ENCODE results near the gene ARRB1.
"Not testable (repeated sequence)": the region's sequence is repeated elsewhere in the genome, so short reads cannot be mapped to it uniquely, and the experiment has no call there.

ARRB1 gene

DNA sequence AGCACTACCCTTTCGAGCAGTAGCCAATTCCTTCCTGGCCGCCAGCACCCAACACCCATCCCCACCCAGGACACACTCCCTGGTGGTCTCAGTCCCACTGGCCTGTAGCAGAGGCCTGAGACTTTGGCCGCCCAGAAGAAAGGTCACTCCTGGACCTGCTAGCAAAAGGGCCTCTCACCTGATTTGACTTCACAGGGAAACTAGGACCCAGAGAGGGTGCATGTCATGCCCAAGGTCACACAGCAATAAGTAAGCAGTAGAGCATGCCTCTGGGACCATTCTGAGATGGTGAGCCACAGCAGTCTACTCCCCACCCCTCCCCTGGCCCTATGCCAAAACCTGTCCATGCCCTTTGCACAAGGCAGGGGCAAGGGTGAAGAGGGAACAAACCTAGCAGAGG, 7.3 kb downstream of the ARRB1 start:
- DNase-seq (ENCODE audit: low read depth): no peak

DNA sequence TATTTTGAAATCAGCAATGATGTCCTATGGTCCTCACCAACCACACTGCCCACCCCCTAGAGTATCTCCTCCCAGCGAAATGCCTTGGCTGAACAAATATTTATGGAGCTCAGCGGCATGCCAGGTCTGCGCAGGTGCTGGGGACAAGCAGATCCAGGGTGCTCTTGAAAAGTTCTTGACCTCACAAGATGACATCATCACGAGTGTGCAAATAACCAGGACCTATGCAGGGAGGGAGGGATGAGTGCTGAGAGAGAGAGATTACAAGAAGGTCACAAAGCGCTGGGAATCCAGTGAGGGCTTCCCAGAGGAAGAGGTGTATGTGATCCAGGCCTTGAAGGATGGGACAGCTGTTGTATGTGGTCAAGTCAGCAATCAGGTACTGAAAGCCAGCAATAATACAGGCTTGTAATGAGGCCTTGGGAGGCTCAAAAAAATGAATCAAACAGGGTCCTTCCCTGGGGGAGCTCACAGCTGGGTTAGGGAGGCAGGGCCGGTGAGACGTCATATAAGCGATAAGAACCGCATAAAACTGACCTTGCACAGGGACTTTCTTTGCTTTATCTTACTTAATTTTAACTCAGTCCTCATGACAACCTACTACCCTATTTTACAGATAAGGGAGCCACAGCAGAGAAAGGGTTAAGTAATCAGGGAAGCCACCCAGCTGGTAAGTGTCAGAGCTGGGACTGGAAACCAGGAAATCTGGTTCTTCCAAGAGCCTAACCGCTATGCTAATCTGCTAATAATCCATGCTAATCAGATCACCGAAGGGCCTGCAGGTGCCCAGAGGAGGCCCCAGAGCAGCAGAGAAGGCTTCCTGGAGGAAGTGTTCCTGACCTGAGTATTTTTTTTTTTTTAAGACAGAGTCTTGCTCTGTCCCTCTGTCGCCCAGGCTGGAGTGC, 8.2 kb downstream of the ARRB1 start:
- no peak for DNase-seq (ENCODE audit: low read depth)

DNA sequence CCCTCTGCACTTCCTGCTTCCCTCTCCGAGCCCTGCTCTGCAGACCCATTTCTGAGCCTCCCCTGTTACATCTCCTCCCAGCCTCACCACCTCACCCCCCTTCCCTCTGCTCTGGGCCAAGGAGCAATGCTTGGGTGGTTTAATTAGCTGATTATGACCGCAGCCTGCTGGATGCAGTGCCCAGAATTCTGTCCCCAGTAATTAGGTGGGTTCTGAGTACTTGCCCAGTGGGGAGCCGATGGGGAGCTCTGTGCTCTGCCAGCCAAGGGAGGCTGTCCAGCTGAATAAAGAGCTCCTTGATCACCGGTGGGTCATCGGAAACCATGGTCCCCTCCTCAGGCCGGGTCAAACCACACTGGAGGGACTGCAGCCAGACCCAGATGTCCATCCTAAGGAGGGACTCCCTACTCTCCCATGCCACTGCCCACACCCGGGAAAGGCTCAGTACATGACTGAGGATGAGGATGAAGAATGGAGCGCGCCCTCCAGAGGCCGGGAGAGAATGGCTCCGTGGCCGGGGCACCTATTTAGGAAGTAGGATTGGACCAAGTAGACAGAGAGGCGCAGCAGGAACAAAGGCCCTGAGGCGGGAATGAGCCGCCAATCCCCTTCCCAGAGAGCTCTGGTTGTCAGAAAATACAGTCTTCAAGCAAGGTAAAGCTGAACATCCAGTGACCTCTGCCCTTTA, 9.1 kb downstream of the ARRB1 start:
- no peak for DNase-seq (ENCODE audit: low read depth)

DNA sequence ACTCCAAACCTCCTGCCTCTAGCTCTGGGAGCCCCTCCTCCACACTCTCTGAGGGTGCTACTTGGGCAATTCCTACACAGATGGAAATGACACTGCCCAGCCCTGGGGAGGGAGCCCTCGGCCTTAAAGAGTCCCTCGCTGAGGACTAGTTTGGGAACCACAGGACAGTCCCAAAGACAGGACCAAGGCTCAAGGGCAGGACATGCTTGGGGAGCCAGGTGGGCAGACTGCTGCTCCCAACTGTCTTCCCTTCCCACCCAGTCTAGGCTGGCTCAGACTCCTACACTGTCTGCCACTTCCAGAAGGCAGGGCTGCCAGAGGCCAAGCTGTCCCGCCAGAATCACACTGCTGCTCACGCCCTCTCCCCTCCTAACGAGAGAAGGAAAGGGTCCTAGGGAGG, 9.8 kb downstream of the ARRB1 start:
- no peak for DNase-seq (ENCODE audit: low read depth)

DNA sequence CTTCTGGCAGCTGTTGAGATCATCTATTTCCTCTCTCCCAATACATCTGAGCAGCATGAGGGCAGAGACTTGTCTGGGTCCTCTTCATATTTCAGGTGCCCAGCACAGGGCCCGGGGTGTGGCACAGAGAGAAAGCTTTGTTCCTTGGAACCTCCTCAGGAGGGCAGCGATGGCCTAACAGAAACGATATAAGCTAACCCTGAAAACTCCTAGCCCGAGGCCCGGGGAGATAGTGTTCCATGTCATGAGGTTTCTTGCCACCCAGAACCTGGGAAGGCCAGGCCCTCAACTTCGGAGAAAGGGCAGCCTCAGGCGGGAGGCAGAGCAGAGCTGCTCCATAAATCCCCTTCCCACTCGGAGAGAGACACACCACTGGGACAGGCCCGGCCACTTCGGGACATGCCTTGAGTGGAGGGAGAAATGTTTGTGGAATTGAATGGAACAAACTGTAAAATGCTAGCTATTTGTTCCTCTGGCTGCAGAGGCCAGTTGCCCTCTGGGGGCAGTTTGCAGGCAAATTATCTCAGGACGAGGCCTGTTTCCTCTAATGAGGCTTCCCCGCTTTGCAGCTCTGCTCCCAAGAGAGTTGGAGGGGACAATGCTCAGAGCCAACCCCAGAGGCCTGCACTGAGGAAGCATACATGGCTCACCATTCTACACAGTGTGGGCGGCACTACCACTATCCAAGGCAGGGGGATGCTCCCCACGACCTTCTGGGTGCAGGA, 11.6 kb downstream of the ARRB1 start:
- DNase-seq (ENCODE audit: low read depth): no peak

DNA sequence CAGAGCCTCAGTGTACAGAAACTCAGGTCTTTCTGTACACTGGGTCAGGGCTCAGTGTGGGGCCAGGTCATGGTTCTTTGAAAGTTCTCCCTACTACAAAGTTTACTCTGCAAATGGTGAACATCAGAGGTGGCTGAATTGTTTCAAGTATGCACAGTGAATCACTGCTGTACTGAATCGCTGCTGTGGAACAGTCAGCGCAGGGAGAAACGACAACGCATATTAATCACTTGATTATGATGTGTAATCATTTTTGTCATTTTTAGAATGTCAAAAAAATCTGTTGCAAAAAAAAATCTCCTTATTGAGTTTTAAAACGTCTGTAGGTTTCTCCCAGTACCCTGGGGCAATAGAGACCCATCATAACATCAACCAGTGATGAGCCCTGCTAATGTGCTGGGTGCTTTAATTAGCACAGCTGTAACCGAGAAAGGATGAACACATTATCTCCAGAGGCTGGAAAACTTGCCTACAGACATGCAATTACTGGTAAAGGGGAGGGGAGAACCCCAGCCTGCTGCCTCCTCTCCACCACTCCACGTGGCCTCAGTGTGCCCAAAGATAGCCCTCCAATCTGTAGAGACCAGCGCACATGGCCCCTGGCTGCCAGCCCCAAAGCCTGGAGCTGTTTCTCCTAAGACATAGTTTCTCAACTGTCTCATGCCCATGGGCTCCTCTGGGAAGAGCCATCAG, 12.8 kb downstream of the ARRB1 start:
- no peak for DNase-seq (ENCODE audit: low read depth)

DNA sequence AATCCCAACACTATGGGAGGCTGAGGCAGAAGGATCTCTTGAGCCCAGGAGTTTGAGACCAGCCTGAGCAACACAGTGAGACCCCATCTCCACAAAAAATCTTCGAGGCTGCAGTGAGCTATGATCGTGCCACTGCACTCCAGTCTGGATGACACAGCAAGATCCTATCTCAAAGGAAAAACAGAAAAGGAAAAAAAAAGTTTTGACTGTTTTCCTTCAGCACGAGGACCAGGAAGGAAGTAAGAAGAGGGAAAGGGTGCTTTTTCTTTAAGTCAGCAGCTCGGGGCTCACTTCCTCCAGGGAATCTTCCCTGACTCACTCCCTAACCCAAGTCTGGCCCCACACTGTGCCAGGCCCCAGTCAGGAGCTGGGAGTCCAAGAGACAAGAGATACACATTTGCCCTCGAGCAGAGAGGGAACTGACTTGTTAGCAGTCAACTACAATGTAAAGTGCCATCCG, 14.2 kb downstream of the ARRB1 start:
- no peak for DNase-seq (ENCODE audit: low read depth)

DNA sequence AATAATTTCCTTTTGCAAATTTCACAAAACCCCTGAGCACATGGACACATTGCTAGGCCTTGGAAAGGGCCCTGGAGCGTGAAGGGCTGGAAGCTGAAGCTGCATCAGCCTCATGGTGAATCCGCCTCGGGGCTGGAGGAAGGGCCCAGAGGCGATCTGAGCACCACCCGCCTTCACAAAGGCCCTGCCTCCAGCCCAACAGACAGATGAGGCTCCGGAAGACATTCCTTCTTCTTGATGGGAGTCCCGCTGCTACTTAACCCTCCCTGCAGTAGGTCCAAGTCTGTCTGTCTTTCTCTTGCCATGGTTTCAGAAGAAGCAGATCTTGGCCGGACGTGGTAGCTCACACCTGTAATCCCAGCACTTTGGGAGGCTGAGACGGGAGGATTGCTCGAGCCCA, 16.5 kb downstream of the ARRB1 start:
- no peak for DNase-seq (ENCODE audit: low read depth)

DNA sequence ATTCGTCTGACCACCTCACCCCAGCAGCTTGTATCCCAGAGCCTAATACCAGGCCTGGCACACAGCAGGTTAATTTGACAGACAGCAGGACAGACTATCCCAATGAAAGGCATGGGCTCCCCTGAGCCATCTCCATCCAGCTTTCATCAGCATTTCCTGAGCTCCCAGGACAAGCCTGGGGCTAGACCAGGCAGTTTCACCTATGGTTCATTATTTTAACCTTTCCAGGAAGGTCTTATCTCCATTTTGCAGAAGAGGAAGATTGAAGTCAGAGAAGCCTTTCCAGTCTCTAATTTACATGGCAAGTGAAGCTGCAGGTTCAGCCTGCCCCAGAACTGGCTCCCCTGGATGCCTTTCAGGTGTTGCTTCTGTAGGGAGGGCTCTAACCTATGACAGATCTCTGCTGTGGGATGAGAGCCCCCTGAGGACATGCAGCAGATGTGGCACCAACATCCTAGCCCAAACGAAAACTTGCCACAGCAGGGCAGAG, 17.0 kb downstream of the ARRB1 start:
- DNase-seq (ENCODE audit: low read depth): no peak

DNA sequence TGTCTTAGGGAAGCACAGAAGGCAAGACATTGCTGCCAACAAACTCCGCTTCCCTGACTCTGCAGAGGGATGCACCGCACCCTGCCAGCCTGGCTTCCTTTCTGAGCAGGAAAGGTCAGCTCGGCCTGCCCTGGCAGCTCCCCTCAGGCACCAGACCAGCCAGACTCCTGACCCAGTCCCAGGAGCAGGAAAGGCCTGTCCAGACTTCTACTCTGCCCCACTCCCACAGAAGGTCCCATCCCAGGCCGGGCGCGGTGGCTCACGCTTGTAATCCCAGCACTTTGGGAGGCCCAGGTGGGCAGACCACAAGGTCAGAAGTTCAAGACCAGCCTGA, 17.7 kb downstream of the ARRB1 start:
- no peak for DNase-seq (ENCODE audit: low read depth)

DNA sequence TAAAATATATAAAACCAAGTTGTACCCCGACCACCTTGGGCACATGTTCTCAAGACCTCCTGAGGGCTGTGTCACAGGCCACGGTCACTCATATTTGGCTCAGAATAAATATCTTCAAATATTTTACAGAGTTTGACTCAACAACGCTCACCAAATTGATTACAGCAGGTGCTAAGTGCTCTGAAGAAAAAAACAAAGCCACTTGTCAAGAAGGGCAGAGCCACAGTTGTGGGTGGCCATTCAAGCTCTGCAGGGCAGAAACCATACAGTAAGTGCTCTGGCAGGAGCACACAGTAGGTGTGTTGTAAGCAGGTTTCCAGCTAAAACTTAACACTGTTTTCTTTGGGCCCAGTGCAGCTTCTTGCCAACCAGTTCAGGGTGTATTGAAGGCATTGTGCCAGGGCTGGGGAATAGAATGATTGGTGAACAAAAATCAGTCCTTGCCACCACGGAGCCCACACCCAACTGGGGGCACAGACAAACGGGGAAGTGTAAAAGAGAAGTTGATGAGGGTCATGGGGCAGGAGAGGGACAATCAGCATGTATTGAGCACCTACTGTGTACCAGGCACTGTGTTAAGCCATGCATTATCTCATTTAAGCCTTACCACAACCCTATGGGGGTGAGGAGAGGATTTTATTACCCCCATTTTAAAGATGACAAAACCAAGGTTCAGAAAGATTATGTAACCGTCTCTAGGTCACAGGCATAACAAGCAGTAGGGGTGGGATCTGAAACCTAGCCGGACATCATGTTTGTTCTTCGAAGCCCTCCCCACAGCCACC, 18.2 kb downstream of the ARRB1 start:
- DNase-seq (ENCODE audit: low read depth): no peak

DNA sequence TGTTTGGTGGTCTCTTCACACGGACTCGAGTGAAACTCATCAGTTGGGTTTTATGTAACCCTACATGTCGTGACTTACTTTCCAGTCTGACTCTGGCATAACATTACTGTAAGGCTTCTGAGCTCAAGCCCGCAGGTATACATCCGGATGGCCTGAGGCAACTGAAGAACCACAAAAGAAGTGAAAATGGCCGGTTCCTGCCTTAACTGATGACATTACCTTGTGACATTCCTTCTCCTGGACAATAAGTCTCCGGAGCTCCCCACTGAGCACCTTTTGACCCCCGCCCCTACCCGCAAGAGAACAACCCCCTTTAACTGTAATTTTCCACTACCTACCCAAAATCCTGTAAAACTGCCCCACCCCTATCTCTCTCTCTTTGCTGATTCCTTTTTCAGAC, 19.7 kb downstream of the ARRB1 start:
- not testable (repeated sequence) for DNase-seq (ENCODE audit: low read depth)

DNA sequence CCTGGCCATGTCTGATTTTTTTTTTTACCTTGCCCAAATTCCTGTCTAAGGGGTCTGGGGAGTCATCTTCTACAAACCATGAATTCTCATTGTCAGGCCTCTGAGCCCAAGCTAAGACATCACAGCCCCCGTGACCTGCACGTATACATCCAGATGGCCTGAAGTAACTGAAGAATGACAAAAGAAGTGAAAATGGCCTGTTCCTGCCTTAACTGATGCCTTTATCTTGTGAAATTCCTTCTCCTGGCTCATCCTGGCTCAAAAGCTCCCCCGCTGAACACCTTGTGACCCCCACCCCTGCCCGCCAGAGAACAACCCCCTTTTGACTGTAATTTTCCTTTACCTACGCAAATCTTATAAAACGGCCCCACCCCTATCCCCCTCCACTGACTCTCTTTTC, 20.2 kb downstream of the ARRB1 start:
- DNase-seq (ENCODE audit: low read depth): not testable (repeated sequence)

DNA sequence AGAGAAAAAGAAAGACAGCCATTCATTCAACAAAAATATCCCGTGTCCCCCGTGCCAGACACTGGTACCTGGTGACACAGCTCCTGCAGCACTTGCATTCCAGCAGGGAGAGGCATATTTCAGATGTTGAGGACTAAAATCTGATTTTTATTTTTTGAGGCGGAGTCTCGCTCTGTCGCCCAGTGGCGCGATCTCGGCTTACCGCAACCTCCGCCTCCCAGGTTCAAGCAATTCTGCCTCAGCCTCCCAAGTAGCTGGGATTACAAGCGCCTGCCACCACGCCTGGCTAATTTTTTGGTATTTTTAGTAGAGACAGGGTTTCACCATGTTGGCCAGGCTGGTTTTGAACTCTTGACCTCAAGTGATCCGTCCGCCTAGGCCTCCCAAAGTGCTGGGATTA, 20.6 kb downstream of the ARRB1 start:
- not testable (repeated sequence) for DNase-seq (ENCODE audit: low read depth)

DNA sequence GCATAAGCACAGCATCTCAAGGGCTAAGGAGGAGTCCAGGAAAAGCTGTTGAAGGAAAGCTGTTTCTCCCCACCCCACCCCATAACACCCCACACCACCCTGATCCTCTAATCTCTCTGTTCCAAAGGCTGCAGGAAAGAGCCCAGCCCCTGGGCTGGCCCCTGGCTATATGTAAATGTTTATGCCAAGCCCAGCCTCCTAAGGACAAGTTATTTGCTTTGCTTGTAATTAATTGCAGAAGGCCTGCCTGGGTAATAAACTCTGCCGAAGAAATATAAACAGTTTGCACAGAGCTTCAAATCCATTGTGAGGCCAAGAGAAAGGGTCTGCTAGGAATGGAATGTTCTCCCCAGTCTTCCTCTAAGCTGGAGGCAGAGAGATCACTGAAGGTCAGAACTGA, 21.2 kb downstream of the ARRB1 start:
- DNase-seq (ENCODE audit: low read depth): no peak

DNA sequence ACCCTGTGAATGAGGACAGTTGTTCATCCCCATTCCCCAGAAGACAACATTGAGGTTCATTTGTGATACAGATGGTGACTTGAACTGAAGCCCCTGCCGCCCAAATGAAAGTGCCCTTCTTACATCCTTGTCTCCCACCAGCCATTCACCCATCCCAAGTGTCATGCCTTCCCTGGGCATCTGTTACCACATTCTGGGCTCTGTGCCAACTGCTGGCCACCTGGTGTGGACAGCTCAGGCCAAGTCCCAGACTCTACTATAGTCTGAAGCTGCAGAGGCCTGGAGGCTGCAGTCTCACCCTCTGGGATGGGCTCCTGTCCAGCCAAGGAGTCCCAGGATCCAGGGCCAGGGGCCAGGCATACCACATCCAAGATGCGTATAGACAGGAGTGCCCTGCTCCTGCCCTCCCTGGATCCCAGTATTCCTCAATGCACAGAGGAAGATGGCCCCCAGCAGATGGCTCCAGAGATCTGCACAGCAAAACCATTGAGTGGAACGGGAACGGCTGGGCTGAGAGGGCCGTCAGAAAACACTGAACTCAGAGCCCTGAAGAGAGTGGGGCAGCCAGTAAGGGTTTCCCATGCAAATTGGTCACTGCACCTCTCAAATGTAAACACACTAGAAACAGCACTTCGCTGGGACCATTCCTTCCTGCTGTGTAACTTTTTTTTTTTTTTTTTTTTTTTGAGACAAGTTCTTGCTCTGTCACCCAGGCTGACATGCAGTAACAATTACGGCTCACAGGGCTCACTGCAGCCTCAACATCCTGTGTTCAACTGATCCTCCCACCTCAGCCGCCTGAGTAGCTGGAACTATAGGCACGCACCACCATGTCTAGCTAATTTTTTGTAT, 22.8 kb downstream of the ARRB1 start:
- no peak for DNase-seq (ENCODE audit: low read depth)

DNA sequence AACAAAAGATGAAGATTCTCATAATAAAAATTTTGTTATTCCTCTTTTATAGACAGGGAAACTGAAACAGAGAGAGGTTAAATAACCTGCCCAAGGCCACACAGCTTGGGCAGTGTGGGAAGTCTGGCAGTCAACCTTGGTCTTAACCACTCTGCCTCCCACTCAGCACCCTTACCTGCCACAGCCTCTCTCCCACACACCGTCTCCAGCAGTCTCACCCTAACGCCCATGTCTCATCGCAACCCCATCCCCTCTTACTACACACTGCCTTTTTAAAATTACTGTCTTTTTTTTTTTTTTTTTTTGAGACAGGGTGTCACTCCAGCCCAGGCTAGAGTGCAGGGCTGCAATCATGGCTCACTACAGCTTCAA, 25.0 kb downstream of the ARRB1 start:
- no peak for DNase-seq (ENCODE audit: low read depth)

DNA sequence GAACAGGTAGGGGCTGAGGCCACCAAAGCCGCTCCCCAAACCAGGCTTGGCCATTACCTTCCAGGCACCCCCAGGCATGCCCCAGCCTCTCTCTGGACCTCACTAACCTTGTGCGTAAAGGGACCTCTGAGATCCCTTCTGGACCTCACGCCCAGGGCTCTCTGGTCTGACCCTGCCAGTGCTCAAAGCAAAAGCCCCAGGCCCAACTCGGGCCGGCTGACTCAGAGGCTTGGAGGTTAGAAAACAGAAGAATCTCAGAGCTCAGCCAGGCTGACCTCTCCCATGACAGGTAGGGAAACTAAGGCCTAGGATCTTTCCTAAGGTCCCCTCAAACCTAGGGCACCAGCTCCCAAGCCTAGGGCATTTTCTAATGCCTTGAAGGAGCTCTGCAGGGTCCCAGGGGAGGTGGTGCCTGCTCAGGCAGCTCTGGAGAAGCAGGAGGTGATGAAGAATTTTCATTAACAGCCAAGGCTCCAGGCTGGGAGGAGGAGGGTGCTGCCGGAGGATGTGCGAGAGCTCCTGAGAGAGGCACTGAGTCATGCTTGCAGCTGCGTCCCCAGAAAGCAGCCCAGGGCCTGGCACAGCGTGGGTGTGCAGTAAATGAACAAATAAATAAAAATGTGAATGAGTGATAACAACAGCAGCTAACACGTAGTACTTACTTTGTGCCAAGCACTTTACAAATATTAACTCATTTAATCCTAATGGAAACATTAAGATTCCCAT, 25.6 kb downstream of the ARRB1 start:
- no peak for DNase-seq (ENCODE audit: low read depth)

DNA sequence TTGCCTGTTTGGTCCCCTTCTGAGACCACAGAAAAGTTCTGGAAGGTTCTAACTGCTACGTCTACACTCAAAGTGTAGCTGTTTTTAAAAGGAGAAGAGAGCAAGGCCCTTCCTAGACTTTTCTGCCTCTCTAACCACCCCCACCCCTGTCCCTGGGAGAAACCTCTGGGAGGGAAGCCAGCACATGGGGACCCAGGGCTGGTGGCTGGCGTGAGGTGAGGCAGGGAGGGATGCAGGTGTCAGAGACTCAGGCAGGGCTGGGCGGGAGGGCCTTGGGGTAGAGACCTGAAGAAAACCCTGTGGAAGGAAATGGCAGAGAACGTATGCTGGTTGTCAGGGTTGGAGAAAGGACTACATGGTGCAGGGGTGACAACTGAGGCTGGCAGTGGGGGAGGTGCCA, 26.7 kb downstream of the ARRB1 start:
- no peak for DNase-seq (ENCODE audit: low read depth)

DNA sequence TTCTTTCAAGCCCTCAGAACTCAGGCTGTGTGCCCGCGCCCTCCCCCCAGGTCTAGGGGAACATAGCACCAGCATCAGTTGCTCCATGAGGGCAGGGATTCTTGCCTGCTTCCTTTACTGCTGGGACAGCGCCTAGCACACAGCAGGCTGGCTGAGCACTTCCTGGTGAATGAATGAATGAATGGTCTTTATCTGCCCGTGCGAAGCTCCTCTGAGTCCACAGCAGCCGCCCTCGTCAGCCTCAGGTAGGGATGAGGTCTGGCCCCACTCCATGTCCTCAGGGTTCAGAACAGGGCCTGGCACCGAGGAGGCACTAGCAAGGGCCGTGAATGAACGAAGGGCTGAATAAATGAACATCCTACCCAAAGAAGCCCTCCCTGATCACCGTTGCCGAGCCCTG, 27.3 kb downstream of the ARRB1 start:
- no peak for DNase-seq (ENCODE audit: low read depth)

Measured in GM04503 (cell line).